Activated naive CD8-positive, alpha-beta T cell treated with anti-CD3 and anti-CD28 coated beads, Interleukin-2, amount 50 U/mL, for 24 hours (primary cell): Measurements from ENCODE around the gene UBALD1.
"Not testable (repeated sequence)": the region's sequence is repeated elsewhere in the genome, so short reads cannot be mapped to it uniquely, and the experiment has no call there.

ENCODE experiments used
- ATAC-seq: fragments of 150-1000 bp; cut with Tn5 transposase; one replicate; pipeline ENCODE4 v1.10.0; 2021
- DNase-seq: peaks from one replicate; pipeline ENCODE4 v3.0.0; 2021
- H3K27ac Mint-ChIP-seq: one replicate; pipeline ENCODE4 v1.8.0; 2021; ENCODE audit warnings: mild to moderate bottlenecking, mixed read lengths
- H3K27me3 Mint-ChIP-seq: one replicate; pipeline ENCODE4 v1.8.0; 2021; ENCODE audit warnings: mixed read lengths
- H3K36me3 Mint-ChIP-seq: one replicate; pipeline ENCODE4 v1.8.0; 2021; ENCODE audit warnings: low read depth, mixed read lengths
- H3K4me1 Mint-ChIP-seq: one replicate; pipeline ENCODE4 v1.8.0; 2021; ENCODE audit warnings: mixed read lengths
- H3K4me3 Mint-ChIP-seq: one replicate; pipeline ENCODE4 v1.8.0; 2021; ENCODE audit warnings: mild to moderate bottlenecking, moderate library complexity, mixed read lengths
- H3K9me3 Mint-ChIP-seq: one replicate; pipeline ENCODE4 v1.8.0; 2021; ENCODE audit warnings: mixed read lengths

Gene UBALD1

DNA sequence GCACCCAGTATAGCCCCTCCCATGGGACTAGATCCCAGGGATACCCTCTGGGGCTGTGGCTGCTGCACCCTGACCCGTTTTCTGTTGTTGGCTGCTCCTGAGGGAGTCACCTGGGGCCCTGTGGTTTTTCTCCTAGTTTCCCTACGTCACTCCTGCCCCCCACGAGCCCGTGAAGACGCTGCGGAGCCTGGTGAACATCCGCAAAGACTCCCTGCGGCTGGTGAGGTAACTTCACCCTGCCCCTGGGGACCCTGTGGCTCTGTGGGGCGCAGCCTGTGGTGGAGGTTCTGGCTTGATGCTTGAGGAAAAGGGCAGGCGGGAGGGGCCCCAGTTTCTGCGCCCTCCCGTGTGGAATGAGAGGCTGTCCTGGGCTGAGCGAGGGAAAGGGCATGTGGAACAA, 37.1 kb upstream of the UBALD1 start:
- Mint-ChIP-seq H3K9me3 (no peaks in the 10 kb centered on the region), H3K27me3 (no peaks in the 10 kb centered on the region), H3K36me3 (peaks cover 15% of the 10 kb centered on the region), H3K4me3 (no peak overlapping the region), H3K4me1 (peaks cover 21% of the 10 kb centered on the region), H3K27ac (no peak overlapping the region)
- ATAC-seq, result no peak
- DNase-seq, result no peak

DNA sequence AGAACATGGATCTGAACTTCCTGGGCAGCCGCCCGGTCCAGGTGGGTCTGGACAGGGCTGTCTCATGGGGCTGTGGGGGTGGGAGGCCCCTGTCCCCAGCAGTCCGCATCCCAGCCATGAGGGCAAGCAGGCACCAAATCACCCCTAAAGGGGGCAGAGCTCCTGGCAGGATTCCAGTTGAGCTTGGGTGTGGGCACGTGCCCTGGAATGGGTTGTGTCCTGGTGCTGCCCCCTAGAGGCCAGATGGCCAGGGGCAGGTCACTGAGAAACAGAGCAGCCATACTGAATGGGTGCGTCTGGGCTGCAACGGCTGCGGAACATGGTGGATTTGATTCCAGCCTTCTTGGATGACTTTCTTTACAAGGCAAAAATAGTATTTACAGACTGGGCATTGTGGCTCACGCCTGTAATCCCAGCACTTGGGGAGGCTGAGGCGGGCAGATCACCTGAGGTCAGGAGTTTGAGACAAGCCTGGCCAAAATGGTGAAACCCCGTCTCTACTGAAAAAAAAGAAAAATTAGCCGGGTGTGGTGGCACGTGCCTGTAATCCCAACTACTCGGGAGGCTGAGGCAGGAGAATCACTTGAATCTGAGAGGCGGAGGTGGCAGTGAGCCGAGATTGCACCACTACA, 35.9 kb upstream of the UBALD1 start:
- ATAC-seq, result peak; percentile 76
- peaks cover 29% of the 10 kb centered on the region for H3K4me1 Mint-ChIP-seq
- not testable (repeated sequence) for H3K27me3 Mint-ChIP-seq, H3K27ac Mint-ChIP-seq, H3K4me3 Mint-ChIP-seq, H3K9me3 Mint-ChIP-seq
- peaks cover 11% of the 10 kb centered on the region for H3K36me3 Mint-ChIP-seq
- DNase-seq, result peak; percentile 85

DNA sequence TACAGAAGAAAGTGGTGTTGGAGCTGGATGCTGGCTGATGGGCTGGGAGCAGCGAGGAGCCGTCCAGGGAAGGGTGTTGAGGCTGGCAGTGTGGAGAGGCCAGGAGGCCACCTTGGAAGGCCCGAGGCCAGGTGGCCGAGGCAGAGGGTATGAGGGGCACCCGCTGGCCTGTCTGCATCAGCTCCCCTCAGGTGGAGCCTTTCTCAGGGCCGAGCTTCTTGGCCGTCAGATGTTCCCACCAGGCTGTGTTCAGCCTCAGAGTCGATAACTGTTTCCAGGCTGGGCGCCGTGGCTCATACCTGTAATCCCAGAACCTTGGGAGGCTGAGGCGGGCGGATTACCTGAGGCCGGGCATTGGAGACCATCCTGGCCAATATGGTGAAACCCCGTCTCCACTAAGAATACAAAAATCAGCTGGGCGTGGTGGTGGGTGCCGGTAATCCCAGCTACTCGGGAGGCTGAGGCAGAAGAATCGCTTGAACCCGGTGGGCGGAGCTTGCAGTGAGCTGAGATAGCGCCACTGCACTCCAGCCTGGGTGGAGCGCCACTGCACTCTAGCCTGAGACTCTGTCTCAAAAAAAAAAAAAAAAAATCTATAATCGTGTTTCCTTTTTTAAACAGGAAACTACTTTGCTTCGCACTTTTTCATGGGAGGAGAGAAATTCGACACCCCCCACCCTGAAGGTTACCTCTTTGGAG, 35.2 kb upstream of the UBALD1 start:
- ATAC-seq, result no peak
- Mint-ChIP-seq H3K4me3 (no peak overlapping the region), H3K4me1 (peaks cover 32% of the 10 kb centered on the region)

DNA sequence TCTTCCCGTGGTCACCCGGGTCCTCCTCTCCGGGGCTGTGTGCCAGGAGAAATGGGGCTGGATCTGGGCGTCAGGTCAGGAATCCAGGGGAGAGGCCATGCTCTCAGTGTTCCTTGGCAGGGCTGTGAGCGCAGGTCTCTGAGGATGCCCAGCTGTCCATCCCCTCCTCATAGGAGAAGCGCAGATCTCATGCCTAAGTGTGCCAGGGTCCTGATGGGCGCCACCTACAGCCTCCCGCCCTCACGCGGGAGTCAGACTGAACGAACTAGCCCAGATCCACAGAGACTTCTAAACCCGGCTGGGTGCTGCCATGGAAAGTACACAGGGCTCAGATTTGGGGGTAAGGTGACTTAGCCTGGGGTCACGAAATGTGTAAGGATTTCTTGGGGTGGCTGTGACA, 34.2 kb upstream of the UBALD1 start:
- ATAC-seq (peak; percentile 40), DNase-seq (no peak)
- H3K27ac Mint-ChIP-seq, result peak overlapping the region; percentile 82

More for the DNA sequence above, 35.2 kb upstream of the UBALD1 start:
- Mint-ChIP-seq H3K9me3 (no peaks in the 10 kb centered on the region), H3K27ac (no peak overlapping the region), H3K27me3 (no peaks in the 10 kb centered on the region), H3K36me3 (peaks cover 11% of the 10 kb centered on the region)
- DNase-seq, result peak; percentile 23

DNA sequence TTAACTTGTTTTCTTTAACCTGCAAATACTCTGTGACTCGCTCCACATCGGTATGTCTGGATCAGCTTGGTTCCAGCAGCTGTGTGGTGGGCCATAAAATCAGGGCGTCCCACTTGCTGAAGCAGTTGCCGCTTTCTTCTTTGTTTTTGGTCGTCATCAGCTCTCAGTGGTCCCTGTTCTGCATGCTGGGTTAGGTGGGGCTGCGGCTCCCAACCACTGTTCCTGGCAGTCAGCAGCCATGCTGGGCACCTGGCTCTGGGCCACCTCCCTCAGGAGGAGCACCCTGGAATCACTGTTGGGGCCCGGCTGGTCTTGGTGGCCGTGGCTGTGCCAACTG, 32.9 kb upstream of the UBALD1 start:
- H3K27me3 Mint-ChIP-seq, result no peaks in the 10 kb centered on the region
- ATAC-seq (no peak), DNase-seq (no peak)
- peaks cover 8% of the 10 kb centered on the region for H3K36me3 Mint-ChIP-seq
- H3K4me1 Mint-ChIP-seq, result peaks cover 32% of the 10 kb centered on the region
- peak overlapping the region; percentile 55 for H3K27ac Mint-ChIP-seq
- H3K4me3 Mint-ChIP-seq, result no peak overlapping the region
- no peaks in the 10 kb centered on the region for H3K9me3 Mint-ChIP-seq

More for the DNA sequence above, 34.2 kb upstream of the UBALD1 start:
- no peaks in the 10 kb centered on the region for H3K27me3 Mint-ChIP-seq
- H3K4me3 Mint-ChIP-seq, result peak overlapping the region; percentile 24
- peaks cover 8% of the 10 kb centered on the region for H3K36me3 Mint-ChIP-seq
- no peaks in the 10 kb centered on the region for H3K9me3 Mint-ChIP-seq
- peaks cover 32% of the 10 kb centered on the region for H3K4me1 Mint-ChIP-seq

DNA sequence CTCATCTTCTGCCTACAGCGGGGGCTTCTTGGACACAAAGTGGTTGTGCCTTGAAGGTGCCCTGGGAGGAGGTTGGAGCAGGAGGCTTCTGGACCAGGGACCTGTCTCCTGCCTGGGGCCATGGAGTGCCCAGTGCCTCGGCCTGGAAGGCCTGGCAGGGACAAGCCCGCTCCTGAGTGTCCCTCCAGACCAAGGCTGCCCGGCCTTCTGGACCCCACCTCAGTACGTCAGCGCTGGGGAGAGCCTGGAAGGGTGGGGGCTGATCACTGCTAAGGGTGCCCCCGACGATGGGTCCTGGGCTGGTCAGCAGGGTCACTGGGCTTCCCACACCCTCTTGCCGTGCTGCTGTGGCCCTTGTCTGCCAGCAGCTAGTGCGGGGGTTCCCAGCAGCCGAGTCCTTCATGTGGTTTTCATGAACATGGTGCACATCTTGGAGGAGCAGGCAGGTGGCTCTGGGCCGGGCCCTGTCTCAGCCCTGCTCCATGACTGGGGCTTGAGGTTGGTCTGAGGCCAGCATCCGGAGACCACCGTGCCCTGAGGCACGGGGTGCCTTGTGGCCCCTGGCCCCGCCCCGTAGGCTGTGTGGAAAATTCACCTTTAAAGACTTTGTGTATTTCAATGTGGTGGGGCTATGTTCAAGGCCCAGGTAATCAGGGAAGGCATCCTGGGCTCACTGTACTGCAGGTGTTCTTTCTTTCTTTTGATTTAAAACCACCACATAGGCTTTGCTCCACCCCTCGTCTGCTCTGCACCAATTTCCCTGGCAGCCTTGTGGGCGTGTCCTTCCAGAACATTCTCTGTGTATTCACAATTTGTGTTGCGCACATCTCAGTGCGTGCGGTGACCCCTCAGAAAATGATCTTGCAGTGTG, 32.3 kb upstream of the UBALD1 start:
- DNase-seq, result no peak
- H3K36me3 Mint-ChIP-seq, result peaks cover 8% of the 10 kb centered on the region
- H3K27me3 Mint-ChIP-seq, result no peaks in the 10 kb centered on the region
- ATAC-seq, result no peak
- H3K27ac Mint-ChIP-seq, result peak overlapping the region; percentile 55
- H3K4me3 Mint-ChIP-seq, result no peak overlapping the region
- H3K4me1 Mint-ChIP-seq, result peaks cover 32% of the 10 kb centered on the region
- H3K9me3 Mint-ChIP-seq, result no peaks in the 10 kb centered on the region

DNA sequence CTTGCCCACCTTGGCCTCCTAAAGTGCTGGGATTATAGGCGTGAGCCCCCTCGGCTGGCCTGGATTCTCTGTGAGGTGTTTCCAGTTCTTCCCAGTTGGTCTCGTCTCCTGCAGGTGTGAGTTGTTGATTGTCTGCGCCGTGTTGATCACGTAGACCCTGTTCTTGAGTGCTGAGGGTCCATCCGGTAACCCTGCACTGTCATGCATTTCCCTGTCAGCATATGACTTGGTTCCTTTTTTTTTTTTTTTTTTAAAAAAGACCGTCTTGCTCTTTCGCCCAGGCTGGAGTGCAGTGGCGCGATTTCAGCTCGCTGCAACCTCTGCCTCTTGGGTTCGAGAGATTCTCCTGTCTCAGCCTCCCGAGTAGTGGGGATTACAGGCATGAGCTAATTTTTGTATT, 27.2 kb upstream of the UBALD1 start:
- H3K36me3 Mint-ChIP-seq, result no peaks in the 10 kb centered on the region
- no peak for DNase-seq

DNA sequence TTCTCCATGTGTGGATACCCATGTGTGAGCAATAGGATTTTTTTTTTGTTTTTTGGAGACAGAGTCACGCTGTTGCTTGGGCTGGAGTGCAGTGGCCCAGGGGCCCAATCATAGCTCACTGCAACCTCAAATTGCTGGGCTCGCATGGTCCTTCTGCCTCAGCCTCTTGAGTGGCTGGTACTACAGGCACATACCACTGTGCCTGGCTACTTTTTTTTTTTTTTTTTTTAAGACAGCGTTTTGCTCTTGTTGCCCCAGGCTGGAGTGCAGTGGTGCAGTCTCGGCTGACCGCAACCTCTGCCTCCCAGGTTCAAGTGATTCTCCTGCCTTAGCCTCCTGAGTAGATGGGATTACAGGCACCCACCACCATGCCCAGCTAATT, 26.6 kb upstream of the UBALD1 start:
- Mint-ChIP-seq H3K27me3 (no peaks in the 10 kb centered on the region), H3K27ac (peak overlapping the region; percentile 49), H3K9me3 (no peaks in the 10 kb centered on the region), H3K36me3 (no peaks in the 10 kb centered on the region), H3K4me3 (no peak overlapping the region), H3K4me1 (peaks cover 30% of the 10 kb centered on the region)
- DNase-seq (no peak), ATAC-seq (no peak)

More for the DNA sequence above, 27.2 kb upstream of the UBALD1 start:
- H3K27ac Mint-ChIP-seq, result no peak overlapping the region
- H3K9me3 Mint-ChIP-seq, result no peaks in the 10 kb centered on the region
- H3K4me3 Mint-ChIP-seq, result no peak overlapping the region
- no peak for ATAC-seq
- H3K4me1 Mint-ChIP-seq, result peaks cover 35% of the 10 kb centered on the region
- H3K27me3 Mint-ChIP-seq, result no peaks in the 10 kb centered on the region

DNA sequence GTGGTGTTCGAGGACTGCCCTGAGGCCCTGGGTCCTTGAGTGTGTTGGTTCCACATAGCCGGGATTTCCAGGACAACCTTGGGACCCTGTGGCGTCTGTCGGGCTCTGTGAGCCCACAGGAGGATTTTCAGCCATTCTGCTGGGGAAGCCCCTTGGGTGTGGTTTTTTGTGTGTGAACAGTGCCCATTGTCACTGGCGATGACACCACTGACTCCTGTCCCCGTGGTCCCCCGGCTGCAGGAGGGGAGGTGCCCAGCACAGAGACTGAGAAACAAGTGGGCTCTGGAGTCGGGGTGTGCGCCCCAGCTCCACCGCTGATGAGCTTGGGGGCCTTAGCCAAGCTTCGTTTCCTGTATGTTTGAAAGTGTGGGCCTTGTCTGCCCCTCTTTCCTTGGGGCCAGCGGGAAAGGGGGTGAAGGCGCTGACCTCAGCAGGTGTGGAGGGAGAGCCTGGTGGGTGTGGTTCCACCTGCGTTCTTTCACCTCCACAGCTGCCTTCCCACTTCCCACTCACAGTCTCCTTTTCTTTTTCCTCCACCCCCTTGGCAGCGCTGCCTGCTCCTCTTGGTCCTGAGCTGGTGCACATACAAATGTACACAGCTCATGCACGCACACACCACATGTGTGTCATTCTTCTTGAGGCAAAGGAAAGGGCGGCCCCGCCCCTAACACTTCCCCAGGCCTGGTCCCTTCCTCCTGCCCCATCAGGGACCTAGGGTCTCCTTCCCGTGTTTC, 26.1 kb upstream of the UBALD1 start:
- ATAC-seq (peak; percentile 62), DNase-seq (no peak)
- Mint-ChIP-seq H3K4me1 (peaks cover 28% of the 10 kb centered on the region), H3K4me3 (no peak overlapping the region), H3K27ac (peak overlapping the region; percentile 49), H3K9me3 (no peaks in the 10 kb centered on the region), H3K36me3 (no peaks in the 10 kb centered on the region), H3K27me3 (no peaks in the 10 kb centered on the region)

DNA sequence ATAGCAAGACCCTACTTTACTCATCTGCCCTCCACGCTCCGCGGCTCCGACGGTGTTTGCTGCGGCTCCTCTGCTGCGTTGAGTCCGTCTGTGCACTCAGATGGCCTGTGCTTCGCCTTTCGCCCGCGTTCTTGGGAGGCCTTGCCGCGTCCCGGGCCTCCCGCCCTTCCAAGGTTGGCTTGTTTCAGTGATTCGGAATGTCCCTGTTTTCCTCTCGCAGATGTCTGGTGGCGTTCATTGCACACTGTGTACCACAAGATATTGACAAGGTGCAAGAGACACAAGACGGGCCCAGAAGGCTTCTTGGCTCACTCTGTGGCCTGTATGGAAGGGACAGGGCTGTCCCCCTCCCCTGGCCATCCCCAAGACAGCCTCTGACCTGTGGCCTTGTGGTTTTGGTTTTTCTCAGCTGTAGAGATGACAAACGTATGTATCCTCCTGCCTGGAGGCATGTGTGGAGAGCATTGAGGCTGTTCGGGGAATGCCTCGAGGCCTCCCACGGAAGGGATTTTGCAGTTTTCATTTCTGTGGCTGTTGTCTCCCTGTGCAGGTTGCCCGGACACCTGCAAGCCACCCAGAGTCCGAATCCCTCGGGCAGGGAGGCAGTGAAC, 25.3 kb upstream of the UBALD1 start:
- ATAC-seq (no peak), DNase-seq (no peak)
- H3K27me3 Mint-ChIP-seq, result no peaks in the 10 kb centered on the region
- no peaks in the 10 kb centered on the region for H3K36me3 Mint-ChIP-seq
- peaks cover 23% of the 10 kb centered on the region for H3K4me1 Mint-ChIP-seq
- no peaks in the 10 kb centered on the region for H3K9me3 Mint-ChIP-seq
- H3K27ac Mint-ChIP-seq, result no peak overlapping the region
- no peak overlapping the region for H3K4me3 Mint-ChIP-seq

DNA sequence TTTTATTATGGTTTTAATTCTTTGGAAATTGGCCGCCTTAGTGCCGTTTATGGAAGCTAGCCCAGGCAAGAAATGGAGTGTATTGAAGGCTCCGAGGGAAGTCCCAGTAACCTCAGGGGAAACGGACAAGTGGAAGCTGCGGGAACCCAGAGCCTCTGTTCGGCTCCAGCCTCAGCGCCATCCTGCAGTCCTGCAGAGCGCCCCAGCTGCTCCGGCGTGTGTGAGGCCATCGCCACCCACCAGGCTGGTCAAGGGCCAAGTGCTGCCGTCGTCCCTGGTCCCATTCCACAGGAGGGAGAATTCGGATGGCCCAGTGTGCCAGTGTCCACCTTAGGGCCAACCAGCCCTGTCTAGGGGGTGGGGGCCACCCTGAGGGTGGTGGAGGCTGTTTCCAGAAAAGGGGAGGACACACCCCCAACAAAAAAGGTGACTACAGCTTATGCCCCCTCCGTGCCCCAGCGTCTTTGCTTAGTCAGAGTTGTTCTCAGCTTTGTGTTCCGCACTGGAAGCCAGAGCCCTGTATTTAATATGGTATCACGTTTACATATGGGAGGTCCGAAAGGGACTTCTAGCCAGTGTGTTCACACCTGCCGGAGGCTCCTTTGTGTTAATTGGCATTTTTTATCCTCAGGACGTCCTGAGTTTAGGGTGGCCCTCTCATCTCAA, 22.9 kb upstream of the UBALD1 start:
- Mint-ChIP-seq H3K27ac (no peak overlapping the region), H3K36me3 (peaks cover 4% of the 10 kb centered on the region), H3K9me3 (no peaks in the 10 kb centered on the region), H3K4me3 (no peak overlapping the region), H3K4me1 (peaks cover 23% of the 10 kb centered on the region), H3K27me3 (no peaks in the 10 kb centered on the region)
- DNase-seq (no peak), ATAC-seq (no peak)

DNA sequence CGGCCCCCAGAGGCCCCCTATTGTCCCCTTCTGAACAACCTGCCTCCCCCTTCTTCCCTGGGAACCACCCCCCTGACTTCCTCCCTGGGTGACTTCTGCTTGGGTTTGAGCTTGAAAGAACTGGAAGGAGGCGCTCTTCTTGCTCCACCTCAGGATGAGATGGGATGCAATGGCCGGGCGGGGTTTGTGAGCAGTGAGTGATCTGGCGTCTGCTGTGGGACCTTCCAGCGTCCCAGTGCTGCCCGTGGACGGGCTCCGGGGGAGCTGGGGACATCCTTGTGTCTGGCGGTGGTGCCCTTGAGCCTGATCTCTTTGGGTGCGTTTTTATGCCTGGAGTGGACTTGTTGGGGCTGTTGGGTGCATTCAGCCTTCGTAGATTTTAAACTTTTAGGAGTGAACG, 21.5 kb upstream of the UBALD1 start:
- H3K4me1 Mint-ChIP-seq, result peaks cover 20% of the 10 kb centered on the region
- H3K4me3 Mint-ChIP-seq, result no peak overlapping the region
- H3K27me3 Mint-ChIP-seq, result no peaks in the 10 kb centered on the region
- ATAC-seq (no peak), DNase-seq (no peak)
- no peak overlapping the region for H3K27ac Mint-ChIP-seq
- H3K9me3 Mint-ChIP-seq, result no peaks in the 10 kb centered on the region
- peaks cover 10% of the 10 kb centered on the region for H3K36me3 Mint-ChIP-seq

DNA sequence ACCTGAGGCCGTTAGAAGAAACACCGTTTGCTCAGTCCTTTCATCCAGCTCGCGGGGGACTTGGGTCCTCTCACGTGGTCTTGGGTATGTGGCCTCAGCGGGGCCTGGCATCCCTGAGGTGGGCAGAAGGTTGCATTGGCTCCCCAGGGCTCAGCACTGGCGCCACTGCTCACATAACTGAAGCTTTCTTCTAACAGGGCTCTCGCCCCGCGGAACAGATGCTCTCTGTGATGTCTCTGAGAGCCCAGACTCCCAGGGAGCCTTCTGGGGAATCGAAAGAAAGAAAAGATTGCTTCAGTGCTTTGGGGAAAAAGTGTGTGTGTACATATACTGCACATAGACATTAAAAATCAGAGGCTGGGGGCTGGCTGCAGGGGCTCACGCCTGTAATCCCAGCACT, 20.1 kb upstream of the UBALD1 start:
- Mint-ChIP-seq H3K27me3 (no peaks in the 10 kb centered on the region), H3K4me1 (peaks cover 9% of the 10 kb centered on the region), H3K9me3 (no peaks in the 10 kb centered on the region), H3K36me3 (peaks cover 12% of the 10 kb centered on the region), H3K27ac (no peak overlapping the region), H3K4me3 (no peak overlapping the region)
- DNase-seq, result no peak
- no peak for ATAC-seq
